ENCODE data around the gene GFRA1. TPM values are rescaled to one million over a fixed set of nuclear protein-coding genes. Genes with fewer than 3 reads are reported as not detected.

Gene GFRA1
- total and polyA plus RNA-seq, 2 donors (not counting 1 experiment from before 2014, with no cell fraction given), result not detected

DNA sequence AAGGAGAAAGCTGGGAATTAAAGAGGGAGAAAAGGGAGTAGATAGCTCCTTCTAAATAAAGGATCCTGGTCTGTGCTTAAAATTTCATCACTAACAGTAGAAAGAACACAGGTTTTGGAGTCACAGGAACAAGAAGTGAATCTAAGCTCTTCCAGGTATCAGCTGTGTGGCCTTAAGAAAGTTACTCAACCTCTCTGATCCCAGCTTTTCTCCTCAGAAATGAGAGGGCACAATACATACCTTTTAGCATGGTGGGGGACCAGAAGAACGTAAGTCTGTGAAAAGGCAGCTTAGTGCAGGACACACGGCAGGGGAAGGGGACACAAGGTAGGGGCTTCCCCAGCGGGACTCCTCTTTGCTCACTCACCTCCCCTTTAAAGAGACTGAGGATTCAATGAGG lies 13.4 kb downstream of the GFRA1 start:
- ChIA-PET POLR2A (no interaction called here), CTCF (no interaction called here)
- Mint-ChIP-seq H3K9me3 (ENCODE audit: insufficient read depth) (peaks cover 2% of the 10 kb centered on the region), H3K4me3 (no peak overlapping the region), H3K27me3 (no peaks in the 10 kb centered on the region), H3K4me1 (no peaks in the 10 kb centered on the region), H3K27ac (no peak overlapping the region)
- no peak for ATAC-seq (ENCODE audit: low read depth)
- H3K27ac ChIP-seq (ENCODE audit: low read length in 2 of 2), result no peak overlapping the region
- H4K20me1 ChIP-seq (ENCODE audit: control insufficient read depth, insufficient read depth, low read length, poor library complexity, severe bottlenecking), result no peaks in the 10 kb centered on the region
- DNase-seq, result no peak
- no peaks in the 10 kb centered on the region for H3K36me3 ChIP-seq (replicated peaks in 1 of 2; ENCODE audit: control extremely low read depth in 1 of 2, control insufficient read depth in 1 of 2, extremely low read depth in 1 of 2, insufficient read depth in 2 of 2, low read length in 1 of 2)
- no peaks in the 10 kb centered on the region for H3K27me3 ChIP-seq (replicated peaks in 1 of 4; ENCODE audit: control extremely low read depth in 1 of 4, control insufficient read depth in 3 of 4, insufficient read depth in 4 of 4, low read length in 3 of 4)
- no peak overlapping the region for H3K9ac ChIP-seq (ENCODE audit: low read length)
- H3K79me2 ChIP-seq (ENCODE audit: control insufficient read depth, insufficient read depth, low read length), result no peaks in the 10 kb centered on the region
- H3K4me3 ChIP-seq (ENCODE audit: control extremely low read depth in 1 of 5, extremely low read depth in 1 of 5, insufficient read depth in 1 of 5, low read depth in 2 of 5, low read length in 4 of 5), result no peak overlapping the region
- H3K4me1 ChIP-seq (ENCODE audit: control insufficient read depth in 2 of 2, insufficient read depth in 2 of 2, low read length in 2 of 2), result no peaks in the 10 kb centered on the region
- WGBS (ENCODE audit: insufficient coverage), result 100% methylated on average over 1 of the region's 3 CpGs
- H2AFZ ChIP-seq (ENCODE audit: insufficient read depth, low read depth, low read length, poor library complexity, severe bottlenecking), result no peak overlapping the region
- intact Hi-C loops (cut with micrococcal nuclease), result no loop called here
- no peak overlapping the region for H3K4me2 ChIP-seq (replicated peaks; ENCODE audit: low read depth, low read length, poor library complexity, severe bottlenecking)
- TF ChIP-seq CTCF (IDR thresholded peaks at IDR 0.05) (no peak), EZH2 (IDR thresholded peaks at IDR 0.05; ENCODE audit: borderline replicate concordance, insufficient read depth, low read depth, low read length, poor library complexity, severe bottlenecking) (no peak)
- no peaks in the 10 kb centered on the region for H3K9me3 ChIP-seq (ENCODE audit: control extremely low read depth in 1 of 3, control insufficient read depth in 2 of 3, insufficient read depth in 1 of 3, low read length in 2 of 3)

DNA sequence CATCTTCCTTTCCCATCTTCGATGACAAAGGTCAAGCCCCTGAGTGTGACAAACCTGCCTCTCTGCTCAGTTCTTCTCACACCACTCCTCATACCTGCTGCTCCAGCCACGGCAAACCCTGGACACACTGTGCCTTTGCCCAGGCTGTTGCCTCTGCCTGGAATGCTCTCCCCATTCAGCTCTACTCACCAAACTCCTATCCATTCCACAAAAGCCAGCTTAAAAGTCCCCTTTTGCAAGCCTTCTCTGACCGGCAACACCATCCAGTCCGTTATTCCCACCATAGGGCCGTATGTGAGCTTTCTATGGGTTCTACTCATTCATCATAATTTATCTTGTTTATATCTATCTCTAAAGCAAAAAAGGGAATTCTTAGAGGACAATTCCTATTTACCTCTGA lies 15.2 kb downstream of the GFRA1 start:
- Histone ChIP-seq H4K20me1 (ENCODE audit: control insufficient read depth, insufficient read depth, low read length, poor library complexity, severe bottlenecking) (no peaks in the 10 kb centered on the region), H3K4me2 (replicated peaks; ENCODE audit: low read depth, low read length, poor library complexity, severe bottlenecking) (no peak overlapping the region), H3K27ac (ENCODE audit: low read length in 2 of 2) (no peak overlapping the region), H3K9ac (ENCODE audit: low read length) (no peak overlapping the region), H3K27me3 (replicated peaks in 1 of 4; ENCODE audit: control extremely low read depth in 1 of 4, control insufficient read depth in 3 of 4, insufficient read depth in 4 of 4, low read length in 3 of 4) (no peaks in the 10 kb centered on the region), H3K79me2 (ENCODE audit: control insufficient read depth, insufficient read depth, low read length) (no peaks in the 10 kb centered on the region), H3K9me3 (ENCODE audit: control extremely low read depth in 1 of 3, control insufficient read depth in 2 of 3, insufficient read depth in 1 of 3, low read length in 2 of 3) (no peaks in the 10 kb centered on the region), H2AFZ (ENCODE audit: insufficient read depth, low read depth, low read length, poor library complexity, severe bottlenecking) (no peak overlapping the region), H3K4me3 (ENCODE audit: control extremely low read depth in 1 of 5, extremely low read depth in 1 of 5, insufficient read depth in 1 of 5, low read depth in 2 of 5, low read length in 4 of 5) (no peak overlapping the region), H3K36me3 (replicated peaks in 1 of 2; ENCODE audit: control extremely low read depth in 1 of 2, control insufficient read depth in 1 of 2, extremely low read depth in 1 of 2, insufficient read depth in 2 of 2, low read length in 1 of 2) (no peaks in the 10 kb centered on the region), H3K4me1 (ENCODE audit: control insufficient read depth in 2 of 2, insufficient read depth in 2 of 2, low read length in 2 of 2) (no peaks in the 10 kb centered on the region)
- 90% methylated on average over 2 of the region's 5 CpGs for WGBS (ENCODE audit: insufficient coverage)
- no peak for ATAC-seq (ENCODE audit: low read depth)
- Mint-ChIP-seq H3K4me3 (no peak overlapping the region), H3K27me3 (no peaks in the 10 kb centered on the region), H3K4me1 (no peaks in the 10 kb centered on the region), H3K9me3 (ENCODE audit: insufficient read depth) (peaks cover 2% of the 10 kb centered on the region), H3K27ac (no peak overlapping the region)
- TF ChIP-seq EZH2 (IDR thresholded peaks at IDR 0.05; ENCODE audit: borderline replicate concordance, insufficient read depth, low read depth, low read length, poor library complexity, severe bottlenecking), result no peak
- TF ChIP-seq CTCF (IDR thresholded peaks at IDR 0.05), result no peak
- intact Hi-C loops (cut with micrococcal nuclease), result no loop called here
- ChIA-PET CTCF (no interaction called here), POLR2A (no interaction called here)
- no peak for DNase-seq

All from B cell (primary cell).